ENCODE data around the gene SAP30BP.

Gene SAP30BP

DNA sequence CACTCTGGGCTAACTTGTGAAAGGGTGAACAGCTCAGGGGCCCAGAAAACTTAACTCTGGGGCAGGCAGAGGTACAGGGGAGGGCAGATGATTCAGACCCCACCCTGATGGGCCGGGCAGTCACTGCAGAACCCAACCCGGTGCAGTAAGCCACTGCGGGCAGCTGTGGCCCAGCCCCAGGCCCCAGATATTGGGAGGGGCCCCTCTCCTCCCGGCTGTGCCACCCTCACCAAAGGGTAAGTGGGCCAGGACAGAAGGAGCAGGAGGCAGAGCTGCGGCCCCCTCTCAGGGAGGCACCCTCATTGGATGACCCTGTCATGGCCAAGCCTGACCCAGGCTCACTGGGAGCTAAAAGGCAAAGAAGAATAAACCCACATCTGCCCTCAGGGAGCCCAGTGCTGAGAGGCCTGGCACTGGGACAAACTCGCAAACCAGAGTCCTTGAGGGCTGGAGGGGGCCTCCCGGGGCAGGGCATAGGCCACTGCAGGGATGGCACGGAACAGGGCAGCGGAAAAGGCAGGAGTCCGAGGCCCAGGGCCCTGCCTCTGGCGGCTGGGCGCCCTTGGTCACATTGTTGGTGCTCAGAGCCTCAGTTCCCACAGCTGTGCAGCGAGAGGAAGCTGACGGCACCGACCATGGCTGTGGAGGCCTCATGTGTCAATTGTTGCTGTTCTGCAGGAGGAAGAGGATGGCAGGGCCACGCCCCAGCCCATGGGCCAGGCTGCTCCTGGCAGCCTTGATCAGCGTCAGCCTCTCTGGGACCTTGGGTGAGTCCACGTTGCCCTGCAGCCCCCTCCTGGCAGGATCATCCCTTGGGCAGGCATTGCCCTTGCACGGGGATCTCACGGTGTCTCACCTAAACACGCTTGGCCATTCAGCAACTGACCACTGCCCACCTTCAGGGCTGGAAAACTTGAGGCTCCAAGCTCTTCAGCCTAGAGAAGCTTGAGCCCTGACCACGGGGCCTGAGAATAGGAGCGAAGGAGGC is 57.2 kb downstream of the SAP30BP start:
- Histone ChIP-seq H3F3A (ENCODE audit: insufficient read depth) (no peaks in the 10 kb centered on the region), H3K79me2 (ENCODE audit: insufficient read depth, low read length) (no peaks in the 10 kb centered on the region), H3K9me2 (replicated peaks; ENCODE audit: insufficient read depth, low read length) (no peaks in the 10 kb centered on the region), H3K36me3 (ENCODE audit: low read length) (no peaks in the 10 kb centered on the region), H3K4me2 (ENCODE audit: low read depth, low read length, poor library complexity, severe bottlenecking) (no peak overlapping the region), H3K27me3 (ENCODE audit: low read length) (no peaks in the 10 kb centered on the region), H3K9me3 (ENCODE audit: insufficient read depth, low read length) (no peaks in the 10 kb centered on the region), H2AFZ (ENCODE audit: low read depth, low read length, severe bottlenecking) (no peak overlapping the region), H3K27ac (ENCODE audit: low read depth, low read length) (no peak overlapping the region), H3K4me3 (ENCODE audit: insufficient read depth, low read length, poor library complexity, severe bottlenecking) (no peak overlapping the region), H3K9ac (ENCODE audit: low read length) (no peak overlapping the region), H4K20me1 (ENCODE audit: low read depth, low read length) (no peaks in the 10 kb centered on the region)
- no peak for TF ChIP-seq EZH2phosphoT487 (conservative IDR thresholded peaks at IDR 0.05; ENCODE audit: low read length)
- TF ChIP-seq, protein P1, sequence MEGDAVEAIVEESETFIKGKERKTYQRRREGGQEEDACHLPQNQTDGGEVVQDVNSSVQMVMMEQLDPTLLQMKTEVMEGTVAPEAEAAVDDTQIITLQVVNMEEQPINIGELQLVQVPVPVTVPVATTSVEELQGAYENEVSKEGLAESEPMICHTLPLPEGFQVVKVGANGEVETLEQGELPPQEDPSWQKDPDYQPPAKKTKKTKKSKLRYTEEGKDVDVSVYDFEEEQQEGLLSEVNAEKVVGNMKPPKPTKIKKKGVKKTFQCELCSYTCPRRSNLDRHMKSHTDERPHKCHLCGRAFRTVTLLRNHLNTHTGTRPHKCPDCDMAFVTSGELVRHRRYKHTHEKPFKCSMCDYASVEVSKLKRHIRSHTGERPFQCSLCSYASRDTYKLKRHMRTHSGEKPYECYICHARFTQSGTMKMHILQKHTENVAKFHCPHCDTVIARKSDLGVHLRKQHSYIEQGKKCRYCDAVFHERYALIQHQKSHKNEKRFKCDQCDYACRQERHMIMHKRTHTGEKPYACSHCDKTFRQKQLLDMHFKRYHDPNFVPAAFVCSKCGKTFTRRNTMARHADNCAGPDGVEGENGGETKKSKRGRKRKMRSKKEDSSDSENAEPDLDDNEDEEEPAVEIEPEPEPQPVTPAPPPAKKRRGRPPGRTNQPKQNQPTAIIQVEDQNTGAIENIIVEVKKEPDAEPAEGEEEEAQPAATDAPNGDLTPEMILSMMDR (IDR thresholded peaks at IDR 0.05; ENCODE audit: insufficient read depth, low read length, poor library complexity, severe bottlenecking), result no peak

DNA sequence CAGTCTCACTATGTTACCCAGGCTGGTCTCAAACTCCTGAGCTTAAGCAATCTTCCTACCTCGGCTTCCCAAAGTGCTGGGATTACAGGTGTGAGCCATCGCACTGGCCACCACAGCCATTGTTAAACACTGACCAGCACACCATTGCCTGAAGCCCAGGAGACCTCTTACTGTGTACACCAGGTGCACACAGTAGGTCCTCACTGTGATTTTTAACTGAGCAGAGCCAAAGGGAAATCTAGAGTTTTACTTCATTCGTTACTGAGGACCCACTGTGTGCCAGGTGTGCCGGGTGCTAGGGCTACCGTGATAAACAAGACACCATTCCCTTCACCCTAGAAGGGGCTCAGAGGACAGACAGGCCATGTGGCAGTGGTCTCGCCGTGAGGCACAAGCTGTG is 58.4 kb downstream of the SAP30BP start:
- no peak overlapping the region for H3K9ac ChIP-seq (ENCODE audit: low read length)
- H3F3A ChIP-seq (ENCODE audit: insufficient read depth), result no peaks in the 10 kb centered on the region
- H4K20me1 ChIP-seq (ENCODE audit: low read depth, low read length), result no peaks in the 10 kb centered on the region
- no peaks in the 10 kb centered on the region for H3K9me2 ChIP-seq (replicated peaks; ENCODE audit: insufficient read depth, low read length)
- H2AFZ ChIP-seq (ENCODE audit: low read depth, low read length, severe bottlenecking), result no peak overlapping the region
- no peak overlapping the region for H3K4me2 ChIP-seq (ENCODE audit: low read depth, low read length, poor library complexity, severe bottlenecking)
- H3K27ac ChIP-seq (ENCODE audit: low read depth, low read length), result no peak overlapping the region
- TF ChIP-seq, protein P1 (IDR thresholded peaks at IDR 0.05; ENCODE audit: insufficient read depth, low read length, poor library complexity, severe bottlenecking), result no peak
- no peak for TF ChIP-seq EZH2phosphoT487 (conservative IDR thresholded peaks at IDR 0.05; ENCODE audit: low read length)
- H3K9me3 ChIP-seq (ENCODE audit: insufficient read depth, low read length), result no peaks in the 10 kb centered on the region
- no peaks in the 10 kb centered on the region for H3K79me2 ChIP-seq (ENCODE audit: insufficient read depth, low read length)
- H3K36me3 ChIP-seq (ENCODE audit: low read length), result no peaks in the 10 kb centered on the region
- H3K27me3 ChIP-seq (ENCODE audit: low read length), result no peaks in the 10 kb centered on the region
- H3K4me3 ChIP-seq (ENCODE audit: insufficient read depth, low read length, poor library complexity, severe bottlenecking), result no peak overlapping the region

DNA sequence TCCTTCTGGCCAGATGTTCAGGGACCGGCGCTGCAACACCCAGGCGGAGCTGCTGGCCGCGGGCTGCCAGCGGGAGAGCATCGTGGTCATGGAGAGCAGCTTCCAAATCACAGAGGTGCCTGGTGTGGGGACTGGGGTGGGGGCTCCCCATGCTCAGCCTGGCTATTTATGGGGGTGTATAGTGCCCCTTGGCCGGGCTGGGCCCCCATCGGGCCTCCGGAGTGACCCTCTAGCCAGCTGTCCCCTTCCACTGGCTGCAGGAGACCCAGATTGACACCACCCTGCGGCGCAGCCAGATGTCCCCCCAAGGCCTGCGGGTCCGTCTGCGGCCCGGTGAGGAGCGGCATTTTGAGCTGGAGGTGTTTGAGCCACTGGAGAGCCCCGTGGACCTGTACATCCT is 60.3 kb downstream of the SAP30BP start:
- Histone ChIP-seq H3K9me3 (ENCODE audit: insufficient read depth, low read length) (no peaks in the 10 kb centered on the region), H3F3A (ENCODE audit: insufficient read depth) (no peaks in the 10 kb centered on the region), H3K27me3 (ENCODE audit: low read length) (no peaks in the 10 kb centered on the region), H3K9ac (ENCODE audit: low read length) (no peak overlapping the region), H3K9me2 (replicated peaks; ENCODE audit: insufficient read depth, low read length) (no peaks in the 10 kb centered on the region), H3K79me2 (ENCODE audit: insufficient read depth, low read length) (no peaks in the 10 kb centered on the region), H3K4me2 (ENCODE audit: low read depth, low read length, poor library complexity, severe bottlenecking) (no peak overlapping the region), H4K20me1 (ENCODE audit: low read depth, low read length) (no peaks in the 10 kb centered on the region), H3K27ac (ENCODE audit: low read depth, low read length) (no peak overlapping the region), H3K4me3 (ENCODE audit: insufficient read depth, low read length, poor library complexity, severe bottlenecking) (no peak overlapping the region), H2AFZ (ENCODE audit: low read depth, low read length, severe bottlenecking) (no peak overlapping the region), H3K36me3 (ENCODE audit: low read length) (no peaks in the 10 kb centered on the region)
- no peak for TF ChIP-seq EZH2phosphoT487 (conservative IDR thresholded peaks at IDR 0.05; ENCODE audit: low read length)
- TF ChIP-seq, protein P1 (IDR thresholded peaks at IDR 0.05; ENCODE audit: insufficient read depth, low read length, poor library complexity, severe bottlenecking), result no peak

All from SU-DHL-6 (cell line).